ENCODE measurements around the gene NUP205.

GRCh38 chr7:135670179-135670578 lies 112.5 kb downstream of the NUP205 start:
- TF ChIP-seq CTCF (IDR thresholded peaks at IDR 0.05) (no peak), POLR2A (IDR thresholded peaks at IDR 0.05) (no peak)

All from Peyer's patch (tissue), 4 donors.